Brain pericyte (primary cell): ENCODE measurements around the gene ARHGEF16.

Experiments used
- DNase-seq: peaks from one replicate; pipeline ENCODE4 v3.0.0-alpha.2; 2012; ENCODE audit warnings: low read depth, low spot score

ARHGEF16 gene

DNA sequence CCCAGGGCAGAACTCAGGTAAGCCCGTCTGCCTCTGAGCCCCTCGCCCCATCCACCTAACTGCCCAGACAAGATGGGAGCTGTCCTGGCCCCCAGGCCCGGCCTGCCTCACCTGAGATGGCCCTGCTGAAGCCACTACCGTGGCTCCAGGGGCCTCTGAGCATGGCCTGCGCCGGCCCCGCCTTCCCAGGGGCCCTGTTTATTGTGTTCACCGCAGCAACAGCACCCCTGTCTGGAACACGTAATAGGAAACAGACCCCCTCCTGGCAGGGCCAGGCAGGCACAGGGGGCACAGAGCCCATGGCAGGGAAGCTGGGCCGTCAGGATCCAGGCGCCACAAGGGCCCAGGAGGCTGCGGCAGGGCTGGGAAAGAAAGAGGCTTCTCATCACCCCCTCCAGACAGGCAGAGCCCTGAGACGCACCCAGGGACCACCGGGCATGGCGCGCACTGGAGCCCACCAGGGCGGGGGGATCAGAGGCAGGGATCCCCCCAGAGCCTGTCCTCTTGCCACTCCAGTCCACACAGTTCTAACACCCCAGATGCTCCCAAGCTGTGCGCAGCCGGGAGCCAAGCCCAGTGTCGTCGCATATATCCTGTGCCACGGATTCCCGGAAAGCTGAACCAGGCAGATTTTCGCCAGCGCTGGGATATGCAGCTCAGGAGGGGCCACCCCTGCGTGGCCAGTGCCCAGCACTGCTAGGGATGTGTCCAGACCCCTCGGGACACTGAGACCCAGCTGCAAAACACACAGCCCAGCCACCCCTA lies 62.6 kb downstream of the ARHGEF16 start:
- no peak for DNase-seq

DNA sequence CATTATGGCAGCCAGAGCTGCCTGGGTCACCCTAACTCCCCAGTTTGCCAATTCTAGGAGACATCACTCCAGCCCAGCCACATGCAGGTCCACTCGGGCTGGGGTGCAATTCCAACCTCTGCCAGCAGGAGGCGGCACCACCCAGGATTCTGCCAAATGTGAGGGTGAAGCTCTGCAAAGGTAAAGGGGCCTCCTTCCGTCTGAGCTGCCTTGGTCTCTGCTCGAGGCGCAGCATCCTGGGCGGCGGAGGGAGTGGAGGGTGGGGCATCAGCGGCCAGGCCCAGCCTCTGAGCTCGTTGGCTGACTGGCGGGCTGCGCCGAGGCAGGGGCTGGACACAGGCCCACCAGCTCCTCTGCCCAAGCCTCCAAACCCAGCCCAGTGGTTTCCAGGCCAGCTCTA lies 63.8 kb downstream of the ARHGEF16 start:
- no peak for DNase-seq

DNA sequence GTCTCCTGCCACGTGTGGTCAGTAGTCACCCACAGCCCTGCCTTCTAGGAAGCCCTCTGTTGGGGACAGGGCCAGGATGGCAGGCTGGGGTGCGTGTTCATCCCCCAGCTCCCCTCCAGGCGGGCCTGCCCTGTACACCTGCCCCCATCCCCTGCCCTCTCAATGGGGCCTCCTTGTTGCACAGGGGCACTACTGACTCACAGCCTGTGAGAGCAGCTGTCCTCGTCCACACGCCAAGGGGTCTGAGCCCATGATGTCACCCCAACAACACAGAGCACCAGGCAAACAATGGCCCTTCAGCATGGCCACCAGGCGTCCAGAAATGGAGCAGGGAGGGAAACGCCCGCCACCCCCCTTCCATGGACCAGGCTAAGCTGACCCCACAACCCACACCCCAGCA lies 64.3 kb downstream of the ARHGEF16 start:
- no peak for DNase-seq

- DNase-seq = no peak
Measured at GRCh38 chr1:3519301-3519885, 64.9 kb downstream of the ARHGEF16 start.

GRCh38 chr1:3520419-3521378 lies 66.2 kb downstream of the ARHGEF16 start:
- no peak for DNase-seq

- no peak for DNase-seq
Measured at GRCh38 chr1:3521426-3521825, 67.0 kb downstream of the ARHGEF16 start.

DNA sequence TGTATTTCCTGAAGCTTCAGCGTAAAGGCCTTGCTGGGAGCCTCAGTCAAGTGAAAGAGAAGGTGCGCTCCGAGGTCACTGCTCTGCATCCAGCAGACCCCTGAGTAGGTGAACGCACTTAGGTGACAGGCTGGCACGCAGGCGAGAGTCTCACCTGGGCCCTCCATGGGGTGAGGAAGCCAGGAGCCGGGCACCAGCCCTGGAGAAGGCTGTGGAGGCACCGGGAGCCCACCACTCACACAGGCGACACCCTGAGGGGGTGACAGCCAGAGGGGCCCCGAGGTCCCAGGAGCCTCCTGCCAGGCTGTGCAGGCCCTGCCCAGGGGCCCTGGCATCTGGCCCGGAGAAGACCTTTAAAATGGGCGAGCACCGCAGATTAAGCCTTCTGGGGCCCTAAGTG lies 67.6 kb downstream of the ARHGEF16 start:
- DNase-seq = no peak

- no peak for DNase-seq
Measured at GRCh38 chr1:3522564-3523265, 68.2 kb downstream of the ARHGEF16 start.

DNA sequence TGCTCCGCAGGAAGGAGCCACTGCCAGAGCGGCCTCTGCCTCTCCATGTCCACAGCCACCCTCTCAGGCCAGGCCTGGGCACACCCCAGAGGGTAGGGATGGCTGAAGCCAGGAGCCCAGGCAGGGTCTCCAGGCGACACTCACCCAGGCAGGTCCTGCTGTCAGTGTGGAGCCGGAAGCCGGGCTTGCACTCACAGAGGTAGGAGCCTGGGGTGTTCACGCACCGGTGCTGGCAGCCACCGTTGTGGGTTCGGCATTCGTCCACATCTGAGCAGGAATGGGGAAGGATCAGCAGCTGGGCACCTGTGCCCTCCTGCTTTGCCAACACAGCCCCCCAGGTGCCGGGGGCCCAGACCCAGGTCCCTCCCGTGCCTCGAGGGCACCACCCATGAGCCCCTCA lies 69.5 kb downstream of the ARHGEF16 start:
- DNase-seq = no peak

DNA sequence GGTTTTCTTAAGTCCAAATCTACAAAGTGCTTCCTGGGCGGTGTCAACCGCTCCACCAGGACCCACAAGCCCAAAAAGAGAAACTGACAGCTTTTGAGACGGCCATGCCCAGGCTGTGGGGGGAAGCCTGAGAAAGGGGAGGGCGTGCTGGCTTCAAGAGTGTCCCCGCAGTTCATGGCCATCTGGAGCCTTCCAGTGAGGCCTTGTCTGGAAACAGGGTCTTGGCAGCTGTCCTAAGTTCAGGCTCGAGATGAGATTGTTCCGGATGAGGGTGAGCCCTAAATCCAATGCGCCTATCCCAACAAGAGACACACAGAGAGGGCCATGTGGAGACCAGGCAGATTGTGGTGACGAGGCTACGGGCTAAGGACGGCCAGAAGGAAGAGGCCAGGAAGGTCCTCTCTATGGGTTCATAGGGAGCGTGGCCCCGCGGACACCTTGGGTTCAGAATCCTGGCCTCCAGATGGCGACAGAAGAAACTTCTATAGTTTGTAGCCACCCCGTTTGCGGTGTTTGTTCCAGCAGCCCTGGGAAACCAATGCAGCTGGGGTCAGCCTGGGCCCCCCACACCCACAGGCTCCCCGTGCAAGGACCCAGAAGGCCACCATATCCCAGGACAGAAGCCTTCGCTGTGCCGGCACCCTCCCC lies 70.2 kb downstream of the ARHGEF16 start:
- no peak for DNase-seq

GRCh38 chr1:3525551-3526482 lies 71.4 kb downstream of the ARHGEF16 start:
- no peak for DNase-seq

DNA sequence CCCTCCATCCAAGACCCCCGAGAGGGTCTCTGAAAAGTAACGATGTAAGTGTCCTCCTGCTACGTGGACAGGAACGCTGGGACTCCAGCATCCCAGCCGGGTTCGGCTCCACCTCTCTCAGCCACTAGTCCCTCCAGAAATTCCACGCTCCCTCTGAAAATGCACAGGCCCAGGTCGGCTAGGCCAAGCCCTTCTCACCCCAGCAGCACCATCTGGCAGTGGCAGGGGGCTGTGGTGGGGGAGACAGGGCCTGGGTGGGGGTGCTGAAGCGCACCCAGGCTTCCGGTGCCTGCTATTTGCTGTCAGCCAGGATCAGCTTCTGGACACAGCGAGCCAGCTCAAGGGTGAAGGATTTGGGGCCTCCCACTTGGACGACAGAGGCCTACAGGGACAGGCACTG lies 73.3 kb downstream of the ARHGEF16 start:
- DNase-seq = no peak

DNA sequence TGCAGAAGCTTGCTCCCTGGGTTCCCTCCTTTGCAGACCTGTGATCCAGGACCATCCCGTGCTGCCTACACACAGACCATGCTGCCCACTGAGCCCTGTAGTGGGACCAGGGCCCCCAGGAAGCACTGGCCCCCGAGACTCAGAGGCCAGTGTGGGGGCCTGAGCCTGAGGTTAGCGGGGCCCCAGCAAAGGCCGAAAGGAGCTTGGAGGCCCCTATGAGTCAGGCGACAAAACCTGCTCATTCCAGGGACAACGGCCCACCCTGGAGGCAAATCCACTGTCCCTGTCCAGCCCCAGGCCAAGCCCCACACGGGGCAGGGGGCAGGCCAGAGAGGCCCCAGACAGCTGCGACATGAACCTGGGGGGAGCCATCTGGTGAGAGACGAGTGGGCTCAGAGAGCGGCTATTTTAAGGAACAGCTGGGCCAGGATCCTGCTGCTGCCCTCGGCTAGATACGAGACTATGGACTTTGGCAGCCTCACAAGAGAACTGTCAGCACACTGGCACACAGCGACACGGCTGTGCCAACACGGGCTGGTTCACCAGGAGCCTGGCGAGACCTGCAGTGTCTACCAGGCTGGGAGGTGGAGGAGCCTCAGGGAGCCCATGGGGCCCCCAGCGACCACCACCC lies 74.7 kb downstream of the ARHGEF16 start:
- no peak for DNase-seq

DNA sequence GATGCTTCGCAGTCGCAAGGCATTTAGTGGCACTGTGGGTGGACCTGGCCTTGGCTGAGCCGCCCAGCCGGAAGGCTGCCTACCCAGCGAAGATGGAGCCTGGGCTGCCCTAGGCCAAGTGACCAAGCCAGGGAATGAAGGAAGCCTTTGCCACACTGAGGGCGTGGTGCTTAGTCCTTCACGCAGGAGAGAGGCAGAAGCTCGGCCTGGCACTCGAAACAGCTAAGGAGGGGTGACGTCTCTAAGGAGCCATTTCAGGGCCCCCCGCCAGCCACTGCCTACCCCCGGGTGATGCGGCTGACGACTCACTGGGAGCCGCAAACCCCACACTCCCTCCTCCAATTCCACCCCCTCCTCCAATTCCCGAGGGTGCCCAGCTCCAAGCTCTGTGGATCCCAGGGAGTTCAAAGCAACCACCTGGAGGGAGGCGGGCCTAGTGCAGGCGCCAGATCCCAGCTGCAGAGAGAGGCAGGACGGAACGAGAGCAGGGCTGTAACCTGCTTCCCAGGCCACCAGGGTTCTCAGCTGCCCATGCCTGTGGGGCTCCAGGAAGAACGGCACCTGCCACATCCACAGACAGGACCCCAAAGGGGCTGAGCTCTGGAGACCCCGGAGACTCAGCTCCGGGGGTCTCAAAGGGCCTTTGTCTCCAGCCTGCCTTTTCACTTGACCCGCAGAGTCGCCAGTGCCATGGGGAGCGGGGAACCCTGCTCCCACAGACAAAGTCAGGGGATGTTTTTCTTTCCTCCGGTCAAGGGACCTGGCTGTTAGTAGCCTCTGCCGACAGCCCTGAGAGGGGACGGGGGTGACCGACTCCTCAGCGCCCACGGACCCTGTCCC lies 75.8 kb downstream of the ARHGEF16 start:
- no peak for DNase-seq
